Heart left ventricle (tissue), 13 donors: Measurements from ENCODE around the gene PLSCR1.

Experiments
- CTCF ChIP-seq, 12 donors: fragments of 200-600 bp; sonication (generic) in 4 of 12; IDR thresholded peaks; one replicate each; pipeline versions ENCODE4 v1.5.0 to v1.8.0; 2018 to 2022; ENCODE audit warnings: antibody characterized with exemption in 12 of 12, mild to moderate bottlenecking in 5 of 12
- POLR2A ChIP-seq, 2 donors: fragments of 450-650 bp; IDR thresholded peaks; one replicate each; pipeline ENCODE4 v1.6.1; 2017; ENCODE audit warnings: antibody characterized with exemption in 2 of 2, mild to moderate bottlenecking in 2 of 2, moderate library complexity in 2 of 2
- donor health status: ischemic (EF 13 %, LVEDD 7.1; RV severe dilation, severe dysfunction).
- donor health status: DM: no; HTN: yes; CAD: no.
- donor health status: DM: no; HTN: no; CAD: no.
- donor health status: ischemic (EF 25% LVEDD 6.9; RV normal size, moderate dysfunction).
- donor health status: ischemic (EF 25% LVEDD 5.7; RV mildly dilated, moderate dysfunction).
- donor health status: ischemic (EF 35%, LVEDD 5.7; RV mildly dilated, moderate dysfunction).
- donor health status: nonischemic (EF 11% LVEDD 7.7; RV severe dilation, severe dysfunction).
- donor health status: DM: yes; HTN: yes; CAD: no.
- donor health status: PGD.
- donor health status: ischemic (EF 29% LVEDD 5.4; RV normal size, mild dysfunction).
- donor health status: nonischemic (EF 23%, LVEDD 6.1; RV moderate dilation, normal function).

- TF ChIP-seq CTCF (IDR thresholded peaks at IDR 0.05) (peak in 1 of 12 donors; percentile 17), POLR2A (IDR thresholded peaks at IDR 0.05) (peak in 1 of 2 donors; percentile 74)
Measured at GRCh38 chr3:146544002-146544928, at the start of gene PLSCR1.
